GM12864 (cell line): Measurements from ENCODE around the gene KIZ.

Source experiments
- DNase-seq: peaks from one replicate; pipeline ENCODE4 v3.0.0-alpha.2; 2011; ENCODE audit warnings: low read depth
- H3K4me3 ChIP-seq: 2 replicates; pipeline ENCODE4 v1.5.1; 2011; ENCODE audit warnings: mild to moderate bottlenecking, low read depth, low read length, control low read depth
- TF ChIP-seq, protein P1 (sequence below): IDR thresholded peaks from 2 replicates; pipeline ENCODE4 v1.5.1; 2011; ENCODE audit warnings: low read depth, mild to moderate bottlenecking, moderate library complexity, low read length, control low read depth, inconsistent platforms; ENCODE audit errors: missing control alignments

KIZ gene

DNA sequence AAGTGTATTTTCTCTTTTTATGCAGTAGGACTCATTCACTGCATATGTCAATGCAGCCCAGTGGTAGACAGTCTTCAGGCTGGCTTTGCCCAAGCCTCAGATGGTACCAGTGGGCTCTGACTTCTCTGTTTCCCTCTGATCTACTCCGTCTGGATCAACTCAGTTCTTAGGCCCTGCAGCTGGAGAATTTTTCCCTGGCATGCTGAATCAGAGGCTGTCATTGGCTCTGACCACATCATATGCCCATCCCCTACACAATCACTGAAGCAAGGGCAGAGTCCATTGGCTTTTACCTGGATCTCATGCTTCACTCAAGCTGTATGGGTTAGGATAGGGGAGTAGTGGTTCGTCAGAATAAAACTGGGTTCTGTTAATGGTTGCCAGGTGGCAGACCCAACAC lies 57.8 kb downstream of the KIZ start:
- no peak for DNase-seq
- no peak overlapping the region for H3K4me3 ChIP-seq

DNA sequence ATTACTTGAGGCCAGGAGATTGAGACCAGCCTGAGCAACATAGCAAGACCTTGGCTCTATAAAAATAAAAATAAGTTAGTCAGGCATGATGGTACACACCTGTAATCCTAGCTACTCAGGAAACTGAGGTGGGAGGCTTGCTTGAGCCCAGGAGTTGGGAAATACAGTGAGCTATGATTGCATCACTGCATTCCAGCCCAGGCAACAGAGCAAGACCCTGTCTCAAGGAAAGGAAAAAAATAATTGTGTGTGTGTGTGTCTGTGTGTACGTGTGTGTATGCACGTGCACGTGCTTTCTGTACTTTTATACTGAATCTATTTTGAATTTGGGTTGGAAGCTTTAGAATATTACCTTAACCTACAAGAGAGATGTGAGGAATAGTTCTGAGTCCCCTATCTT lies 58.9 kb downstream of the KIZ start:
- no peak overlapping the region for H3K4me3 ChIP-seq
- DNase-seq = no peak
- TF ChIP-seq, protein P1, sequence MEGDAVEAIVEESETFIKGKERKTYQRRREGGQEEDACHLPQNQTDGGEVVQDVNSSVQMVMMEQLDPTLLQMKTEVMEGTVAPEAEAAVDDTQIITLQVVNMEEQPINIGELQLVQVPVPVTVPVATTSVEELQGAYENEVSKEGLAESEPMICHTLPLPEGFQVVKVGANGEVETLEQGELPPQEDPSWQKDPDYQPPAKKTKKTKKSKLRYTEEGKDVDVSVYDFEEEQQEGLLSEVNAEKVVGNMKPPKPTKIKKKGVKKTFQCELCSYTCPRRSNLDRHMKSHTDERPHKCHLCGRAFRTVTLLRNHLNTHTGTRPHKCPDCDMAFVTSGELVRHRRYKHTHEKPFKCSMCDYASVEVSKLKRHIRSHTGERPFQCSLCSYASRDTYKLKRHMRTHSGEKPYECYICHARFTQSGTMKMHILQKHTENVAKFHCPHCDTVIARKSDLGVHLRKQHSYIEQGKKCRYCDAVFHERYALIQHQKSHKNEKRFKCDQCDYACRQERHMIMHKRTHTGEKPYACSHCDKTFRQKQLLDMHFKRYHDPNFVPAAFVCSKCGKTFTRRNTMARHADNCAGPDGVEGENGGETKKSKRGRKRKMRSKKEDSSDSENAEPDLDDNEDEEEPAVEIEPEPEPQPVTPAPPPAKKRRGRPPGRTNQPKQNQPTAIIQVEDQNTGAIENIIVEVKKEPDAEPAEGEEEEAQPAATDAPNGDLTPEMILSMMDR = no peak

More for the DNA sequence above, 57.8 kb downstream of the KIZ start:
- TF ChIP-seq, protein P1 = no peak

DNA sequence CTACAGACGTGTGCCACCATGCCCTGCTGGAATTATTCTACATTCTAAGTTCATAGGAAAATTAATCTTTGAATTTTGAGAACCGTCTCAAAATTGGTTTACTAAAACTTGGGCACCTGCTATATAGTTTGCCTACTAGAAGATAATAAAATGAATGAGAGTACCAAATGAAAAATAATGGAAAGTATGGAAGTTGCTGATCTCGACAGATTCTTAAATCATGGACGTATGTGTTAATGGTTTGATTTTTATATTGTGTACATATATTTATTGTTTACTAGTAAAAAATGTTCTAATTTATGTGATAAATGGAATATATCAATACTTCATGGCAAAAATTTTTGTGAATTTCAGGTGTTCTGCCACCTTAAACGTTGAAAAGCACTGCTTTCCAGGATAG lies 60.0 kb downstream of the KIZ start:
- H3K4me3 ChIP-seq = no peak overlapping the region
- TF ChIP-seq, protein P1 = no peak
- no peak for DNase-seq

DNA sequence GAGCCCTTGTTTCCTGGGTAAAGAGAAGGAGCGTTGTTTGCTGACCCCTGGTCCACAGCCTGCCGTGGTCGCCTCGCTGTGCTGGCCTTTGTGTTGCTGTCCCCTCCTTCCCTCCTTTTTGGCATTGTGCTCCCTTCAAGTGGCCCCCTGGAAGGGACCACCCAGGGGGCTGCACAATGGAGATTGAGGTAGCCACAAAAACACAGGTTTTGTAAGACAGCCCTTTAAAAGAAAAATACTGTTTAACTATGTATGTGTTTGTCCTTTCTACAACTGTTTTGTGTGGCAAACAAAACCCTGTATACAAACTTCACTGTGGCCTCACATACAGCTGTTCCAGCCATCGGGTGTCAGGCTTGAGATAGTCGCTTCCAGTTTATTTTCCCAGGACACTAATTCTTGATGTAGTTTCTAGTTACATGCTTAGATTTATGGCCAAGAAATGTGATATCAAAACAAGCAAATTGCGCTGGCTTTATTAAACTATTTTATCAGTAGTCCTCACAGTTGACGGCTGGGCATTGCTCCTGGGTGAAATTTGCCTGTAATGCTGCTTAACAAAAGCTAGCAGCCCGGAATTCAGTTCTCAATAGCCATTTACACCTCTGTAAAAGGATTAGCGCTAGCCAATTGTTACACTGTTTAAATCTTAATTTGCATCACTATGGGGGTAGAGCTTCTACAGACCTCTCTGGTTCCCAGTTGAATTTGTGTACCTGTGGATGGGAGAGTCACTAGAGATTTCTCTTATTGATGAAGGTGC lies 64.1 kb downstream of the KIZ start:
- TF ChIP-seq, protein P1 = no peak

DNA sequence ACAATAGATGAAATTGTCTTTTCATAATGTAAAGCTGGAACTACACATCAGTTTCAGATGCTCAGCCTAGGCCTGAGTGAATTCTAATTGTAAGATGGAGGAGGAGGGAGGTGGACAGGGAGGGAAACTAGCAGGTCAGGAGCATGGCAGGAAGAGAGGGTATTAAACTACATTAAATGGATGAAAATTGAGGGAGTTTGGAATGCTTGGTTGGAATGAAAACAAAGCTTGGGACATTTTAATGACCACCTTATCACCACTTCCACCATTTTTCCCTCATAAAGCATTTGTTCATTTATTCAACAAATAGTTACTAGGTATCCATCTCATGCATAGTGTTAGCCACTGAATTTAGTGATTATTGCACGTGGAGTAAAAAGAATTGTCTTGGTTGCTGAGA lies 65.0 kb downstream of the KIZ start:
- TF ChIP-seq, protein P1 = no peak
- no peak overlapping the region for H3K4me3 ChIP-seq
- no peak for DNase-seq

More for the DNA sequence above, 64.1 kb downstream of the KIZ start:
- H3K4me3 ChIP-seq = no peak overlapping the region
- DNase-seq = no peak

DNA sequence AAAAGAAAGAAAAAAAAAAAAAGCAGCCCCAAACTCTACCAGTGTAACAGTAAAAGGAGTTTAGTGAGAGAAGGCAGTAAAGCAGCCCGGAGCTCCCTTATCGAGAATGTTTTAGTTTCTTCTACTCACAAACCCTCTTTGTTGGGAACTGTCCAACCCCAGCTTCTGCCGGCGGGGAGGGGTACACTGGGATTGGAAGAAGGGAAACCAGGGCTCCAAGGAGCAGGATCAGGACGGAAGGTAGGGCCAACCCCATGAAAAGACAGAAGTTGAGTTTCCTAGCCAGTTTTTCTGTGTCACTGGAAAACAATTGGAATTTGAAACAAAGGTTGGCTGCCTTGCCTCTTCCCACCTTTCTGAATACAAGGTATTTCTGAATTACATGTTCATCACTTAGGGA lies 66.0 kb downstream of the KIZ start:
- no peak overlapping the region for H3K4me3 ChIP-seq
- TF ChIP-seq, protein P1 = no peak
- no peak for DNase-seq

DNA sequence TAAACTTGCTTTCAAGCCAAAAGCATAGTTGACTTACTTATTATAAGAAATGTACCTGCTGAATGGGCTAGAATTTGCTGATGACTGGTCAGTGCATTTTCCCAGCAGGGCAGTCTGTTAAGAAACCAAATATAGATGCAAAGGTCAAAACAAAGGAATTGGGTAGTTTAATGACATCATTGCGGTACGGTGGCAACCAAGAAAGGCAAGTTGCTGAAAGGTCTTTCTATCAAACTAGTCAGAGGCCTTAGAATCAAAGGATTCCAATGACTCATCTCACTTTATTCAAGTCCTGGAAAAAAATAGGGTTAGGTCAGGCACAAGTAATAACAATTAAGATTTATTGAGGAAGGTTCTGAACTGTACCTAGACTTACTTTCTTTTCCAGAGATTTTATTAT lies 76.4 kb downstream of the KIZ start:
- no peak overlapping the region for H3K4me3 ChIP-seq
- no peak for DNase-seq
- TF ChIP-seq, protein P1 = no peak
